WTC11 (cell line): ENCODE results near the gene MEGF11. TPM values are rescaled to one million over a fixed set of nuclear protein-coding genes. Genes with fewer than 3 reads are reported as not detected.

Experiments
- ATAC-seq: fragments of 200-7000 bp; cut with Tn5 transposase; 2 replicates; pipeline ENCODE4 v1.10.0; 2021; ENCODE audit warnings: mild to moderate bottlenecking, moderate library complexity
- CTCF ChIA-PET: fragments of 300-600 bp; sonication (Branson Sonifier 250); formaldehyde crosslinking; loops from one replicate; lab custom pipeline; 2021; ENCODE audit warnings: antibody characterized with exemption; lab: Charles Lee
- POLR2A ChIA-PET: fragments of 350-600 bp; sonication (Branson Sonifier 250); formaldehyde crosslinking; loops from one replicate; lab custom pipeline; 2021; ENCODE audit warnings: antibody characterized with exemption; lab: Charles Lee
- DNase-seq: peaks from one replicate; pipeline ENCODE4 v3.0.0; 2021; ENCODE audit warnings: low spot score
- H3K27ac Mint-ChIP-seq: 2 replicates; pipeline ENCODE4 v1.8.0; 2021; ENCODE audit warnings: mixed read lengths
- H3K27me3 Mint-ChIP-seq: 2 replicates; pipeline ENCODE4 v1.8.0; 2021; ENCODE audit warnings: low read depth, mild to moderate bottlenecking, moderate library complexity, mixed read lengths
- H3K36me3 Mint-ChIP-seq: 2 replicates; pipeline ENCODE4 v1.8.0; 2021; ENCODE audit warnings: mixed read lengths
- H3K4me1 Mint-ChIP-seq: 2 replicates; pipeline ENCODE4 v1.8.0; 2022; ENCODE audit warnings: mixed read lengths
- H3K4me3 Mint-ChIP-seq: 2 replicates; pipeline ENCODE4 v1.8.0; 2021; ENCODE audit warnings: mild to moderate bottlenecking, moderate library complexity, mixed read lengths
- H3K9me3 Mint-ChIP-seq: 2 replicates; pipeline ENCODE4 v1.8.0; 2021; ENCODE audit warnings: mixed read lengths
- E2F4 ChIP-seq: sonication (generic); formaldehyde crosslinking; IDR thresholded peaks from 2 replicates; pipeline ENCODE4 v1.8.1; 2022; ENCODE audit warnings: low read depth, mild to moderate bottlenecking, moderate library complexity, missing genetic modification reagents, borderline replicate concordance
- ERG ChIP-seq: fragments of 250-450 bp; sonication (Bioruptor Pico); IDR thresholded peaks from 2 replicates; pipeline ENCODE4 v1.8.0; 2021; ENCODE audit warnings: mild to moderate bottlenecking
- ESRRA ChIP-seq: sonication (generic); formaldehyde crosslinking; IDR thresholded peaks from 2 replicates; pipeline ENCODE4 v1.8.1; 2022; ENCODE audit warnings: mild to moderate bottlenecking, missing genetic modification reagents, borderline replicate concordance
- FOXP1 ChIP-seq: sonication (generic); formaldehyde crosslinking; IDR thresholded peaks from 2 replicates; pipeline ENCODE4 v1.8.0; 2022; ENCODE audit warnings: missing genetic modification reagents, mild to moderate bottlenecking, moderate library complexity, borderline replicate concordance
- GTF2I ChIP-seq: fragments of 250-450 bp; sonication (Bioruptor Pico); conservative IDR thresholded peaks from 2 replicates; pipeline ENCODE4 v1.4.0; 2021; ENCODE audit warnings: mild to moderate bottlenecking
- HMGA2 ChIP-seq: fragments of 250-450 bp; sonication (Bioruptor Pico); IDR thresholded peaks from 2 replicates; pipeline ENCODE4 v1.4.0; 2021; ENCODE audit warnings: mild to moderate bottlenecking, moderate library complexity
- IRF2 ChIP-seq: sonication (generic); formaldehyde crosslinking; IDR thresholded peaks from 2 replicates; pipeline ENCODE4 v1.8.0; 2022; ENCODE audit warnings: low read depth, missing genetic modification reagents, borderline replicate concordance
- JAZF1 ChIP-seq: fragments of 250-450 bp; sonication (Bioruptor Pico); IDR thresholded peaks from 2 replicates; pipeline ENCODE4 v1.9.0; 2021; ENCODE audit warnings: moderate library complexity, mild to moderate bottlenecking, inconsistent platforms
- MXD4 ChIP-seq: fragments of 250-450 bp; sonication (Bioruptor Pico); IDR thresholded peaks from 2 replicates; pipeline ENCODE4 v1.8.0; 2021; ENCODE audit warnings: mild to moderate bottlenecking, moderate library complexity, borderline replicate concordance
- NR1H2 ChIP-seq: sonication (generic); formaldehyde crosslinking; IDR thresholded peaks from 2 replicates; pipeline ENCODE4 v1.9.0; 2021; ENCODE audit warnings: mild to moderate bottlenecking, moderate library complexity, missing genetic modification reagents
- NR3C1 ChIP-seq: sonication (generic); formaldehyde crosslinking; conservative IDR thresholded peaks from 2 replicates; pipeline ENCODE4 v1.8.1; 2023; ENCODE audit warnings: low read depth, mild to moderate bottlenecking, missing genetic modification reagents
- OVOL2 ChIP-seq: fragments of 250-450 bp; sonication (Bioruptor Pico); IDR thresholded peaks from 2 replicates; pipeline ENCODE4 v1.9.0; 2021; ENCODE audit warnings: mild to moderate bottlenecking, borderline replicate concordance
- PREB ChIP-seq: sonication (generic); formaldehyde crosslinking; IDR thresholded peaks from 2 replicates; pipeline ENCODE4 v1.8.1; 2022; ENCODE audit warnings: mild to moderate bottlenecking, missing genetic modification reagents, moderate library complexity, borderline replicate concordance
- RELA ChIP-seq: sonication (generic); formaldehyde crosslinking; IDR thresholded peaks from 2 replicates; pipeline ENCODE4 v1.8.1; 2022; ENCODE audit warnings: missing genetic modification reagents, mild to moderate bottlenecking, borderline replicate concordance
- SMAD3 ChIP-seq: sonication (generic); formaldehyde crosslinking; IDR thresholded peaks from 2 replicates; pipeline ENCODE4 v1.8.0; 2022; ENCODE audit warnings: missing genetic modification reagents, mild to moderate bottlenecking, borderline replicate concordance
- SOX15 ChIP-seq: fragments of 250-450 bp; sonication (Bioruptor Pico); IDR thresholded peaks from 2 replicates; pipeline ENCODE4 v1.9.0; 2021; ENCODE audit warnings: mild to moderate bottlenecking
- ZBTB21 ChIP-seq: sonication (generic); formaldehyde crosslinking; IDR thresholded peaks from 2 replicates; pipeline ENCODE4 v1.8.1; 2023; ENCODE audit warnings: mild to moderate bottlenecking, missing genetic modification reagents, borderline replicate concordance
- ZNF138 ChIP-seq: sonication (generic); formaldehyde crosslinking; conservative IDR thresholded peaks from 2 replicates; pipeline ENCODE4 v1.8.1; 2022; ENCODE audit warnings: mild to moderate bottlenecking, moderate library complexity, missing genetic modification reagents
- ZNF219 ChIP-seq: sonication (generic); formaldehyde crosslinking; IDR thresholded peaks from 2 replicates; pipeline ENCODE4 v1.8.0; 2023; ENCODE audit warnings: missing genetic modification reagents, mild to moderate bottlenecking, borderline replicate concordance
- ZNF425 ChIP-seq: fragments of 250-450 bp; sonication (Bioruptor Pico); conservative IDR thresholded peaks from 2 replicates; pipeline ENCODE4 v1.9.0; 2021; ENCODE audit warnings: mild to moderate bottlenecking
- ZNF512 ChIP-seq: sonication (generic); formaldehyde crosslinking; IDR thresholded peaks from 2 replicates; pipeline ENCODE4 v1.8.1; 2022; ENCODE audit warnings: missing genetic modification reagents, borderline replicate concordance
- total RNA-seq: library from RNA; stranded (reverse); gene quantifications from 3 replicates; pipeline ENCODE4 v1.2.3, GENCODE V29; 2021
- TF ChIP-seq, protein P1 (sequence below): sonication (generic); formaldehyde crosslinking; conservative IDR thresholded peaks from 2 replicates; pipeline ENCODE4 v1.8.1; 2022; ENCODE audit warnings: mild to moderate bottlenecking, missing genetic modification reagents
- TF ChIP-seq, protein P2 (sequence below): sonication (generic); formaldehyde crosslinking; IDR thresholded peaks from 2 replicates; pipeline ENCODE4 v1.8.1; 2023; ENCODE audit warnings: mild to moderate bottlenecking, missing genetic modification reagents, moderate library complexity

The MEGF11 gene
- total RNA-seq, 1 experiment from 2014 or later: 3.3 TPM

DNA sequence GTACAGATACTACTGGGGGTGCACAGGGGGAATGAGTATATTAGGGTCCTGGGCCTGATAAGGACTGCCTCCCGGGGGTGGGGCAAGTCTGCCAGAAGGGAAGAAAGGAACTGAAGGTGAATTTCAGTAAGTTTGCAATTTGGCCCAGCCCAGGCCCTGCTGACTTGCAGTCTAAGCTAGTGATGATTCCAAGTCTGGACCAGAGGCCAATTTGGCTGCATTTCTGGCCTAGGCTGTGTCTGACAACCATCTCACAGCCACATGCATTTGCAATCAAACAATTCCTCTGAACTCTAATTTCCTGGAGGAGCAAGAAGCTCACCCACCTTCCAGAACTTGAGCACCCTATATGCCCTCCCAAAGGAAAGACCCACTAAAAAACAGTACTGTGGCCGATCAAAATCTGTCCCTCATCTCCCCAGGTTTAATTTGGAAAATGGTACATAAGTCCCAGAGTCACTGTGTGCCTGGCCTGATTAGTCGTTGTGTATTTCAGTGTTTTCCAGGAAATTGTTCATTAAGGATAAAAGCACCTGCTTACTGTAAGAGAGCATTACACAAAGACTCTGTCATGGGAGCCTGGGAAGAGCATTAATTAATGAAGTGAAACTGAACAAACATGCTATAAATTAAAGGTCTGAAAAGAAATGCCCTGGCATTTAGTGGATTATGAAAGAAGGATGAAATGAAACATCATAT, 114.5 kb downstream of the MEGF11 start:
- Mint-ChIP-seq H3K27me3 (no peaks in the 10 kb centered on the region), H3K9me3 (no peaks in the 10 kb centered on the region), H3K4me3 (no peak overlapping the region), H3K27ac (no peak overlapping the region), H3K36me3 (no peaks in the 10 kb centered on the region), H3K4me1 (peaks cover 27% of the 10 kb centered on the region)
- POLR2A ChIA-PET: no interaction called here
- no peak for TF ChIP-seq IRF2 (CRISPR knock-in tag)
- no peak for TF ChIP-seq E2F4
- no peak for TF ChIP-seq ZNF425 (CRISPR knock-in tag)
- no peak for TF ChIP-seq SOX15 (CRISPR knock-in tag)
- no peak for TF ChIP-seq NR1H2 (CRISPR knock-in tag)
- no peak for TF ChIP-seq NR3C1 (CRISPR knock-in tag)
- TF ChIP-seq HMGA2 (CRISPR knock-in tag): no peak
- TF ChIP-seq ZNF138 (CRISPR knock-in tag): no peak
- no peak for TF ChIP-seq ZNF219
- no peak for TF ChIP-seq ESRRA (CRISPR knock-in tag)
- no peak for TF ChIP-seq ERG (CRISPR knock-in tag)
- TF ChIP-seq ZNF512 (CRISPR knock-in tag): no peak
- TF ChIP-seq JAZF1 (CRISPR knock-in tag): no peak
- no peak for TF ChIP-seq ZBTB21 (CRISPR knock-in tag)
- TF ChIP-seq OVOL2 (CRISPR knock-in tag): no peak
- TF ChIP-seq, protein P1, sequence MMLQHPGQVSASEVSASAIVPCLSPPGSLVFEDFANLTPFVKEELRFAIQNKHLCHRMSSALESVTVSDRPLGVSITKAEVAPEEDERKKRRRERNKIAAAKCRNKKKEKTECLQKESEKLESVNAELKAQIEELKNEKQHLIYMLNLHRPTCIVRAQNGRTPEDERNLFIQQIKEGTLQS (CRISPR knock-in tag): no peak
- CTCF ChIA-PET: no interaction called here
- no peak for ATAC-seq
- no peak for DNase-seq

- H3K27me3 Mint-ChIP-seq: no peaks in the 10 kb centered on the region
- POLR2A ChIA-PET: no interaction called here
- no peak overlapping the region for H3K27ac Mint-ChIP-seq
- H3K9me3 Mint-ChIP-seq: no peaks in the 10 kb centered on the region
- no peaks in the 10 kb centered on the region for H3K36me3 Mint-ChIP-seq
- DNase-seq (no peak), ATAC-seq (no peak)
- CTCF ChIA-PET: interaction anchor here (0.5 kb wide), 1 partner anchor 501 kb away, joined by 3 read pairs; no protein-coding TSS in a partner anchor
- H3K4me3 Mint-ChIP-seq: no peak overlapping the region
- peaks cover 25% of the 10 kb centered on the region for H3K4me1 Mint-ChIP-seq
- TF ChIP-seq RELA (CRISPR knock-in tag) (no peak), SMAD3 (no peak), PREB (CRISPR knock-in tag) (no peak), ERG (CRISPR knock-in tag) (no peak), GTF2I (CRISPR knock-in tag) (no peak), FOXP1 (CRISPR knock-in tag) (no peak), OVOL2 (CRISPR knock-in tag) (no peak), MXD4 (CRISPR knock-in tag) (no peak)
- TF ChIP-seq, protein P1 (CRISPR knock-in tag): no peak
- TF ChIP-seq, protein P2, sequence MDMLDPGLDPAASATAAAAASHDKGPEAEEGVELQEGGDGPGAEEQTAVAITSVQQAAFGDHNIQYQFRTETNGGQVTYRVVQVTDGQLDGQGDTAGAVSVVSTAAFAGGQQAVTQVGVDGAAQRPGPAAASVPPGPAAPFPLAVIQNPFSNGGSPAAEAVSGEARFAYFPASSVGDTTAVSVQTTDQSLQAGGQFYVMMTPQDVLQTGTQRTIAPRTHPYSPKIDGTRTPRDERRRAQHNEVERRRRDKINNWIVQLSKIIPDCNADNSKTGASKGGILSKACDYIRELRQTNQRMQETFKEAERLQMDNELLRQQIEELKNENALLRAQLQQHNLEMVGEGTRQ (CRISPR knock-in tag): no peak
These were observed 115.3 kb downstream of the MEGF11 start for GRCh38 chr15:66138096-66138783.
